PC-9 (cell line): ENCODE results near the gene ATP2C2. TPM values are rescaled to one million over a fixed set of nuclear protein-coding genes. Genes with fewer than 3 reads are reported as not detected.
A peak's percentile ranks its signal among the peaks of the same experiment; 100 is the strongest.

Source experiments
- Bru-seq: library from RNA; stranded (reverse); fragments of 400-500 nt; gene quantifications from one replicate; lab custom pipeline; 2021; lab: Mats Ljungman, UMichigan
- BruChase-seq, 2 experiments: library from RNA; stranded (reverse); fragments of 400-500 nt; gene quantifications; one replicate each; lab custom pipeline; 2021; lab: Mats Ljungman, UMichigan
- BruUV-seq: library from RNA; stranded (reverse); fragments of 400-500 nt; replicated peaks from 2 replicates; lab custom pipeline; 2021; lab: Mats Ljungman, UMichigan
- CTCF ChIA-PET: fragments of 300-600 bp; sonication (Branson Sonifier 250); formaldehyde crosslinking; loops from one replicate; lab custom pipeline; 2022; ENCODE audit warnings: antibody characterized with exemption; lab: Charles Lee
- POLR2A ChIA-PET: fragments of 300-600 bp; sonication (Branson Sonifier 250); formaldehyde crosslinking; loops from one replicate; lab custom pipeline; 2022; ENCODE audit warnings: antibody characterized with exemption; ENCODE audit not compliant: unreplicated experiment; lab: Charles Lee
- DNase-seq, 2 experiments: peaks; one replicate each; pipeline versions ENCODE4 v3.0.0 to v3.0.0-alpha.2; 2015 to 2022; ENCODE audit warnings: mixed read lengths in 1 of 2
- H2AFZ ChIP-seq: fragments of 200-600 bp; sonication (generic); 2 replicates; pipeline ENCODE4 v1.8.1; 2017; ENCODE audit warnings: antibody characterized with exemption
- H3F3A ChIP-seq: fragments of 200-600 bp; sonication (generic); 2 replicates; pipeline ENCODE4 v1.8.1; 2017; ENCODE audit warnings: antibody characterized with exemption, mild to moderate bottlenecking, low read depth; ENCODE audit not compliant: insufficient read depth
- H3K27ac ChIP-seq: fragments of 200-600 bp; sonication (generic); 2 replicates; pipeline ENCODE4 v1.6.1; 2016; ENCODE audit warnings: mixed run types
- H3K27me3 ChIP-seq: fragments of 200-600 bp; sonication (generic); 2 replicates; pipeline ENCODE4 v1.6.1; 2016; ENCODE audit warnings: low read depth, mixed run types; ENCODE audit not compliant: insufficient read depth
- H3K36me3 ChIP-seq: fragments of 200-600 bp; sonication (generic); 2 replicates; pipeline ENCODE4 v1.6.1; 2016; ENCODE audit warnings: low read depth, mixed run types
- H3K4me1 ChIP-seq: fragments of 200-600 bp; sonication (generic); replicated peaks from 2 replicates; pipeline ENCODE4 v1.6.1; 2016; ENCODE audit warnings: mixed run types; ENCODE audit not compliant: insufficient read depth
- H3K4me2 ChIP-seq: fragments of 200-600 bp; sonication (generic); 2 replicates; pipeline ENCODE4 v1.6.1; 2017; ENCODE audit warnings: mixed run types
- H3K4me3 ChIP-seq: fragments of 200-600 bp; sonication (generic); 2 replicates; pipeline ENCODE4 v1.6.1; 2016; ENCODE audit warnings: mixed run types
- H3K79me2 ChIP-seq: fragments of 200-600 bp; sonication (generic); 2 replicates; pipeline ENCODE4 v1.6.1; 2017; ENCODE audit warnings: low read depth, mixed run types
- H3K9me2 ChIP-seq: fragments of 200-600 bp; sonication (generic); 2 replicates; pipeline ENCODE4 v1.8.1; 2017; ENCODE audit warnings: mild to moderate bottlenecking; ENCODE audit not compliant: insufficient read depth
- H3K9me3 ChIP-seq: fragments of 200-600 bp; sonication (generic); 2 replicates; pipeline ENCODE4 v1.8.1; 2016; ENCODE audit warnings: low read depth; ENCODE audit not compliant: insufficient read depth
- H4K20me1 ChIP-seq: fragments of 200-600 bp; sonication (generic); 2 replicates; pipeline ENCODE4 v1.8.1; 2017; ENCODE audit not compliant: insufficient read depth
- EZH2 ChIP-seq: fragments of 200-600 bp; sonication (generic); IDR thresholded peaks from 2 replicates; pipeline ENCODE4 v1.8.0; 2017; ENCODE audit warnings: antibody characterized with exemption, low read depth
- intact Hi-C: fragments of 100-400 bp; cut with micrococcal nuclease; formaldehyde crosslinking; loops from one replicate; pipeline ENCODE4 v1.10.0; 2022; ENCODE audit not compliant: unreplicated experiment
- long read RNA-seq: library from polyadenylated mRNA; stranded (forward); transcript quantifications from one replicate; pipeline ENCODE4 v2.0.0, GENCODE V29; 2022
- total RNA-seq: library from RNA; stranded (reverse); gene quantifications from 2 replicates; pipeline ENCODE4 v1.2.3, GENCODE V29; 2021
- TF ChIP-seq, protein P1 (sequence below): fragments of 200-600 bp; sonication (generic); conservative IDR thresholded peaks from 2 replicates; pipeline ENCODE4 v1.6.1; 2017; ENCODE audit warnings: mixed run types, antibody characterized with exemption, mild to moderate bottlenecking, moderate library complexity

The ATP2C2 gene, protein sequence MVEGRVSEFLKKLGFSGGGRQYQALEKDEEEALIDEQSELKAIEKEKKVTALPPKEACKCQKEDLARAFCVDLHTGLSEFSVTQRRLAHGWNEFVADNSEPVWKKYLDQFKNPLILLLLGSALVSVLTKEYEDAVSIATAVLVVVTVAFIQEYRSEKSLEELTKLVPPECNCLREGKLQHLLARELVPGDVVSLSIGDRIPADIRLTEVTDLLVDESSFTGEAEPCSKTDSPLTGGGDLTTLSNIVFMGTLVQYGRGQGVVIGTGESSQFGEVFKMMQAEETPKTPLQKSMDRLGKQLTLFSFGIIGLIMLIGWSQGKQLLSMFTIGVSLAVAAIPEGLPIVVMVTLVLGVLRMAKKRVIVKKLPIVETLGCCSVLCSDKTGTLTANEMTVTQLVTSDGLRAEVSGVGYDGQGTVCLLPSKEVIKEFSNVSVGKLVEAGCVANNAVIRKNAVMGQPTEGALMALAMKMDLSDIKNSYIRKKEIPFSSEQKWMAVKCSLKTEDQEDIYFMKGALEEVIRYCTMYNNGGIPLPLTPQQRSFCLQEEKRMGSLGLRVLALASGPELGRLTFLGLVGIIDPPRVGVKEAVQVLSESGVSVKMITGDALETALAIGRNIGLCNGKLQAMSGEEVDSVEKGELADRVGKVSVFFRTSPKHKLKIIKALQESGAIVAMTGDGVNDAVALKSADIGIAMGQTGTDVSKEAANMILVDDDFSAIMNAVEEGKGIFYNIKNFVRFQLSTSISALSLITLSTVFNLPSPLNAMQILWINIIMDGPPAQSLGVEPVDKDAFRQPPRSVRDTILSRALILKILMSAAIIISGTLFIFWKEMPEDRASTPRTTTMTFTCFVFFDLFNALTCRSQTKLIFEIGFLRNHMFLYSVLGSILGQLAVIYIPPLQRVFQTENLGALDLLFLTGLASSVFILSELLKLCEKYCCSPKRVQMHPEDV
- 11.9 and 17.2 TPM in 2 replicates for total RNA-seq
- Bru-seq, nascent RNA = percentile 48 among the genes with signal in this experiment
- percentile 46 among the genes with signal in this experiment for BruChase-seq, experiment 1, labeled RNA remaining after a 2-hour chase
- BruChase-seq, experiment 2, labeled RNA remaining after a 6-hour chase = percentile 51 among the genes with signal in this experiment
- long read RNA-seq, transcript ATP2C2-201 (27 exons, 3,376 nt) = major isoform, 5 of 25 reads
- long read RNA-seq, partial matches to known transcripts = 5 of 25 reads
- long read RNA-seq, other reads (novel, unspliced or antisense) = 10 of 25 reads

GRCh38 chr16:84368308-84368996, at the start of gene ATP2C2:
Gene ATP2C2 (plus strand): TSS chr16:84368538. CDS start chr16:84368616, 78 bp downstream.
- POLR2A ChIA-PET = interaction anchor here (0.5 to 0.6 kb wide), 2 partner anchors 357 to 806 kb away, joined by 3 read pairs; no protein-coding TSS in a partner anchor
- Histone ChIP-seq H3K27me3 (no peaks in the 10 kb centered on the region), H3K4me3 (peak within 1 kb of the TSS; percentile 91)

GRCh38 chr16:84319146-84319760, 49.1 kb upstream of the ATP2C2 start:
- Histone ChIP-seq H3K79me2 (no peaks in the 10 kb centered on the region), H3K4me3 (no peak overlapping the region), H3K9me3 (no peaks in the 10 kb centered on the region), H3K27ac (no peak overlapping the region), H3K4me1 (no peaks in the 10 kb centered on the region), H3K9me2 (no peaks in the 10 kb centered on the region), H3K36me3 (no peaks in the 10 kb centered on the region), H4K20me1 (no peaks in the 10 kb centered on the region), H3F3A (peaks cover 7% of the 10 kb centered on the region; the same call in 1 of the 2 replicates), H3K27me3 (no peaks in the 10 kb centered on the region), H3K4me2 (no peak overlapping the region), H2AFZ (no peak overlapping the region)
- no peak for DNase-seq
- TF ChIP-seq, protein P1, sequence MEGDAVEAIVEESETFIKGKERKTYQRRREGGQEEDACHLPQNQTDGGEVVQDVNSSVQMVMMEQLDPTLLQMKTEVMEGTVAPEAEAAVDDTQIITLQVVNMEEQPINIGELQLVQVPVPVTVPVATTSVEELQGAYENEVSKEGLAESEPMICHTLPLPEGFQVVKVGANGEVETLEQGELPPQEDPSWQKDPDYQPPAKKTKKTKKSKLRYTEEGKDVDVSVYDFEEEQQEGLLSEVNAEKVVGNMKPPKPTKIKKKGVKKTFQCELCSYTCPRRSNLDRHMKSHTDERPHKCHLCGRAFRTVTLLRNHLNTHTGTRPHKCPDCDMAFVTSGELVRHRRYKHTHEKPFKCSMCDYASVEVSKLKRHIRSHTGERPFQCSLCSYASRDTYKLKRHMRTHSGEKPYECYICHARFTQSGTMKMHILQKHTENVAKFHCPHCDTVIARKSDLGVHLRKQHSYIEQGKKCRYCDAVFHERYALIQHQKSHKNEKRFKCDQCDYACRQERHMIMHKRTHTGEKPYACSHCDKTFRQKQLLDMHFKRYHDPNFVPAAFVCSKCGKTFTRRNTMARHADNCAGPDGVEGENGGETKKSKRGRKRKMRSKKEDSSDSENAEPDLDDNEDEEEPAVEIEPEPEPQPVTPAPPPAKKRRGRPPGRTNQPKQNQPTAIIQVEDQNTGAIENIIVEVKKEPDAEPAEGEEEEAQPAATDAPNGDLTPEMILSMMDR = no peak
- no peak for TF ChIP-seq EZH2
- POLR2A ChIA-PET = no interaction called here
- CTCF ChIA-PET = no interaction called here
- no TSS peak for BruUV-seq
- intact Hi-C loops = no loop called here

More at GRCh38 chr16:84368308-84368996, at the start of gene ATP2C2:
- TSS peak; percentile 58 for BruUV-seq
- H3K4me1 ChIP-seq = peaks cover 33% of the 10 kb centered on the region
- TF ChIP-seq, protein P1 = no peak
- no peak for TF ChIP-seq EZH2
- CTCF ChIA-PET = no interaction called here
- no peaks in the 10 kb centered on the region for H3K9me3 ChIP-seq
- intact Hi-C loops = no loop called here
- H4K20me1 ChIP-seq = no peaks in the 10 kb centered on the region
- H3K36me3 ChIP-seq = no peaks in the 10 kb centered on the region
- peaks cover 42% of the 10 kb centered on the region for H3F3A ChIP-seq
- H3K4me2 ChIP-seq = peak within 1 kb of the TSS; percentile 98
- peak within 1 kb of the TSS; percentile 91 for H2AFZ ChIP-seq
- H3K79me2 ChIP-seq = peaks cover 26% of the 10 kb centered on the region
- peak; percentile 68 to 79 for DNase-seq
- H3K27ac ChIP-seq = no peak within 1 kb of the TSS; the same call in 1 of the 2 replicates
- no peaks in the 10 kb centered on the region for H3K9me2 ChIP-seq
